IPS-20b (cell line): ENCODE measurements around the gene PCYT1A.
A peak's percentile ranks its signal among the peaks of the same experiment; 100 is the strongest.

Source experiments
- H3K27ac ChIP-seq: one replicate; pipeline ENCODE4 v1.5.1; 2013; ENCODE audit warnings: low read length
- H3K27me3 ChIP-seq: 2 replicates; pipeline ENCODE4 v1.6.1; 2013; ENCODE audit warnings: mild to moderate bottlenecking, low read length, inconsistent platforms; ENCODE audit not compliant: insufficient read depth
- H3K36me3 ChIP-seq: 2 replicates; pipeline ENCODE4 v1.6.1; 2013; ENCODE audit warnings: low read depth, mild to moderate bottlenecking, inconsistent platforms, low read length, moderate library complexity; ENCODE audit not compliant: insufficient read depth
- H3K4me1 ChIP-seq: 2 replicates; pipeline ENCODE4 v1.6.1; 2013; ENCODE audit warnings: mild to moderate bottlenecking, control low read depth, inconsistent platforms, low read length, moderate library complexity; ENCODE audit not compliant: insufficient read depth
- H3K4me3 ChIP-seq: 2 replicates; pipeline ENCODE4 v1.5.1; 2013; ENCODE audit warnings: mild to moderate bottlenecking, low read length, inconsistent platforms
- H3K9ac ChIP-seq: 2 replicates; pipeline ENCODE4 v1.6.1; 2013; ENCODE audit warnings: low read depth, mild to moderate bottlenecking, inconsistent platforms, low read length, moderate library complexity
- H3K9me3 ChIP-seq: 2 replicates; pipeline ENCODE4 v1.6.1; 2013; ENCODE audit warnings: mild to moderate bottlenecking, low read depth, low read length, inconsistent platforms; ENCODE audit not compliant: insufficient read depth

Gene PCYT1A

GRCh38 chr3:196287440-196288140, at the start of gene PCYT1A:
TSS of gene PCYT1A (minus strand) at chr3:196287726. CDS start at chr3:196270531, 17,195 bp downstream.
- Histone ChIP-seq H3K4me1 (peaks cover 4% of the 10 kb centered on the region), H3K27ac (peak within 1 kb of the TSS; percentile 98), H3K27me3 (no peaks in the 10 kb centered on the region), H3K9me3 (no peaks in the 10 kb centered on the region), H3K36me3 (no peaks in the 10 kb centered on the region), H3K9ac (peak within 1 kb of the TSS; percentile 96), H3K4me3 (peak within 1 kb of the TSS; percentile 98)

- Histone ChIP-seq H3K27me3 (no peaks in the 10 kb centered on the region), H3K9me3 (no peaks in the 10 kb centered on the region), H3K4me1 (no peaks in the 10 kb centered on the region; the same call in 1 of the 2 replicates), H3K9ac (no peak overlapping the region), H3K36me3 (no peaks in the 10 kb centered on the region), H3K4me3 (no peak overlapping the region), H3K27ac (no peak overlapping the region)
Measured at GRCh38 chr3:196336319-196337145, 49.0 kb upstream of the PCYT1A start.

GRCh38 chr3:196335503-196335948, 48.0 kb upstream of the PCYT1A start:
- Histone ChIP-seq H3K4me3 (no peak overlapping the region), H3K36me3 (no peaks in the 10 kb centered on the region), H3K9me3 (no peaks in the 10 kb centered on the region), H3K27me3 (no peaks in the 10 kb centered on the region), H3K4me1 (no peaks in the 10 kb centered on the region; the same call in 1 of the 2 replicates), H3K27ac (no peak overlapping the region), H3K9ac (no peak overlapping the region)

DNA sequence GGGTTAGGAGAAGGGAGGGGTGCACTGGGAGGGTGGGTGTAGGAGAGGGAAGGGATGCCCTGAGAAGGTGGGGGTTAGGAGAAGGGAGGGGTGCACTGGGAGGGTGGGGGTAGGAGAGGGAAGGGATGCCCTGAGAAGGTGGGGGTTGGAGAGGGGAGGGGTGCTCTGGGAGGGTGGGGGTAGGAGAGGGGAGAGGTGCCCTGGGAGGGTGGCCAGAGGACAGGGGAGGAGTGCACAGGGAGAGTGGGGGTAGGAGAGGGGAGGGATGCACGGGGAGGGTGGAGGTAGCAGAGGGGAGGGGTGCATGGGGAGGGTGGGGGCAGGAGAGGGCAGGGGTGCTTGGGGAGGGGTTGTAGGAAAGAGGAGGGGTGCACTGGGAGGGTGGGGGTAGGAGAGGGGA, 47.5 kb upstream of the PCYT1A start:
- Histone ChIP-seq H3K4me3 (no peak overlapping the region), H3K9me3 (no peaks in the 10 kb centered on the region), H3K9ac (no peak overlapping the region), H3K27me3 (no peaks in the 10 kb centered on the region), H3K27ac (no peak overlapping the region), H3K4me1 (no peaks in the 10 kb centered on the region), H3K36me3 (no peaks in the 10 kb centered on the region)

DNA sequence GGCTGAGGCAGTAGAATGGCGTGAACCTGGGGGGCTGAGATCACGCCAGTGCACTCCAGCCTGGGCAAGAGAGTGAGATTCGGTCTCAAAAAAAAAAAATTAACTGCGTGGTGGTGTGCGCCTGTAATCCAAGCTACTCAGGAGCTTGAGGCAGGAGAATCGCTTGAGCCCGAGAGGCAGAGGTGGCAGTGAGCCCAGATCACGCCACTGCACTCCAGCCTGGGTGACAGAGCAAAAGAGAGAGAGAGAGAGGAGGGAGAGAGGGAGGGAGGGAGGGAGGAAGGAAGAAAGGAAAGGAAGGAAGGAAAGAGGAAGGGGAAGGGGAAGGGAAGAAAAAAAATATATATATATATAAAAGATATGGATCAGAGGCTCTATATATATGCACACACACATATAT, 44.6 kb upstream of the PCYT1A start:
- Histone ChIP-seq H3K4me1 (no peaks in the 10 kb centered on the region; the same call in 1 of the 2 replicates), H3K27me3 (no peaks in the 10 kb centered on the region), H3K36me3 (no peaks in the 10 kb centered on the region), H3K4me3 (no peak overlapping the region), H3K9me3 (no peaks in the 10 kb centered on the region), H3K9ac (no peak overlapping the region), H3K27ac (no peak overlapping the region)

DNA sequence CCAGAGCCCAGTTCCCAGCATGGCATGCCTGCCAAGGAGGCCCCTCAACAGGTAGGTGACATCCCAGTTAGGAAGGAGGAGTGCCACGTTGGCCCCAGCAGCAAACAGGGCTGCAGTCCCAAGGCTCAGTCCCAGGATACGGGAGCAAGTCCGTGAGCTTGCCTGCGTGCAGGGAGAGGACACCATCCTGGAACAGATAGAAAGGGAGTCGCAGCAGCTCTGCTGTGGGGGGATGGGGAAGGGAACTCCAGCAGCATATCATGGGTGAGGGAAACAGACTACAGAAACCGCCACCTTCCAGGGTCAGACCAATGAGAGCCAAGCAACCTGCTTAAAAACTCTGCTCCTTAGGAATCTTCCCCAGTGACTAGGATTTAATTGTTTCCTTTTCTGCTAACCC, 39.9 kb upstream of the PCYT1A start:
- H3K27me3 ChIP-seq: no peaks in the 10 kb centered on the region
- H3K4me3 ChIP-seq: no peak overlapping the region
- H3K27ac ChIP-seq: no peak overlapping the region
- no peaks in the 10 kb centered on the region for H3K9me3 ChIP-seq
- H3K9ac ChIP-seq: no peak overlapping the region
- no peaks in the 10 kb centered on the region for H3K36me3 ChIP-seq
- H3K4me1 ChIP-seq: no peaks in the 10 kb centered on the region; the same call in 1 of the 2 replicates

GRCh38 chr3:196326936-196327335, 39.4 kb upstream of the PCYT1A start:
- H3K4me1 ChIP-seq: no peaks in the 10 kb centered on the region; the same call in 1 of the 2 replicates
- no peak overlapping the region for H3K9ac ChIP-seq
- no peak overlapping the region for H3K27ac ChIP-seq
- H3K27me3 ChIP-seq: no peaks in the 10 kb centered on the region
- no peak overlapping the region for H3K4me3 ChIP-seq
- no peaks in the 10 kb centered on the region for H3K36me3 ChIP-seq
- H3K9me3 ChIP-seq: no peaks in the 10 kb centered on the region

- no peak overlapping the region for H3K27ac ChIP-seq
- H3K9ac ChIP-seq: no peak overlapping the region
- H3K27me3 ChIP-seq: no peaks in the 10 kb centered on the region
- H3K9me3 ChIP-seq: no peaks in the 10 kb centered on the region
- H3K4me1 ChIP-seq: no peaks in the 10 kb centered on the region; the same call in 1 of the 2 replicates
- no peaks in the 10 kb centered on the region for H3K36me3 ChIP-seq
- no peak overlapping the region for H3K4me3 ChIP-seq
Measured at GRCh38 chr3:196323691-196324090, 36.2 kb upstream of the PCYT1A start.

- Histone ChIP-seq H3K27ac (no peak overlapping the region), H3K9me3 (no peaks in the 10 kb centered on the region), H3K36me3 (no peaks in the 10 kb centered on the region), H3K4me1 (no peaks in the 10 kb centered on the region; the same call in 1 of the 2 replicates), H3K4me3 (no peak overlapping the region), H3K9ac (no peak overlapping the region), H3K27me3 (no peaks in the 10 kb centered on the region)
Measured at GRCh38 chr3:196323016-196323415, 35.5 kb upstream of the PCYT1A start.

- Histone ChIP-seq H3K27me3 (no peaks in the 10 kb centered on the region), H3K36me3 (no peaks in the 10 kb centered on the region), H3K9me3 (no peaks in the 10 kb centered on the region), H3K4me3 (no peak overlapping the region), H3K27ac (no peak overlapping the region), H3K4me1 (no peaks in the 10 kb centered on the region), H3K9ac (no peak overlapping the region)
Measured at GRCh38 chr3:196321162-196321561, 33.6 kb upstream of the PCYT1A start.

DNA sequence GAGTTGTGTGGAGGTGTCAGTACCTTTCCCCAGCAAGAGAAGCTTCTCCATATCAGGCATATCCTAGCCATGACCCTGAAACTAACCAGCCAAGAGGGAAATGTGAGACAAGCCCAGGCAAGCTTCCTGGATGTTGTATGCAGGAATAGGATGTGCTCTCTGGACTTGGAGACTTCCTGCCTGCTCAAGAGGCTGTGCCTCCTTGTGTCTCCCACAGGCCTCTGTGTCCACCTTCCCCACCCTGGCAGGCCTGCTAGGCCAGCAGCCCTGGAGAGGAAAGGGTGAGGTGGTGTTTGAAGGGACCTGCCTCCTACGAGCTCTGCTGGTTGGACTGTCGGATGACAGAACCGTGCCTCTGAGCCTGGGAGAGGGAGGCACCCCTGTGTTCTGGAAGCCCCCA, 32.6 kb upstream of the PCYT1A start:
- no peak overlapping the region for H3K27ac ChIP-seq
- no peaks in the 10 kb centered on the region for H3K4me1 ChIP-seq
- no peak overlapping the region for H3K4me3 ChIP-seq
- H3K9me3 ChIP-seq: no peaks in the 10 kb centered on the region
- H3K27me3 ChIP-seq: no peaks in the 10 kb centered on the region
- H3K9ac ChIP-seq: no peak overlapping the region
- no peaks in the 10 kb centered on the region; the same call in 1 of the 2 replicates for H3K36me3 ChIP-seq
